ENCODE results near the gene CALHM1.
"Not testable (repeated sequence)": the region's sequence is repeated elsewhere in the genome, so short reads cannot be mapped to it uniquely, and the experiment has no call there.

CALHM1 gene, protein sequence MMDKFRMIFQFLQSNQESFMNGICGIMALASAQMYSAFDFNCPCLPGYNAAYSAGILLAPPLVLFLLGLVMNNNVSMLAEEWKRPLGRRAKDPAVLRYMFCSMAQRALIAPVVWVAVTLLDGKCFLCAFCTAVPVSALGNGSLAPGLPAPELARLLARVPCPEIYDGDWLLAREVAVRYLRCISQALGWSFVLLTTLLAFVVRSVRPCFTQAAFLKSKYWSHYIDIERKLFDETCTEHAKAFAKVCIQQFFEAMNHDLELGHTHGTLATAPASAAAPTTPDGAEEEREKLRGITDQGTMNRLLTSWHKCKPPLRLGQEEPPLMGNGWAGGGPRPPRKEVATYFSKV

GRCh38 chr10:103458720-103459119, at the start of gene CALHM1:
TSS of gene CALHM1 (minus strand) at chr10:103458900. CDS start at chr10:103458751, 149 bp downstream.
- DNase-seq (ENCODE audit: low spot score), result no peak

GRCh38 chr10:103507235-103508191, 48.8 kb upstream of the CALHM1 start:
- DNase-seq (ENCODE audit: low spot score), result no peak

DNA sequence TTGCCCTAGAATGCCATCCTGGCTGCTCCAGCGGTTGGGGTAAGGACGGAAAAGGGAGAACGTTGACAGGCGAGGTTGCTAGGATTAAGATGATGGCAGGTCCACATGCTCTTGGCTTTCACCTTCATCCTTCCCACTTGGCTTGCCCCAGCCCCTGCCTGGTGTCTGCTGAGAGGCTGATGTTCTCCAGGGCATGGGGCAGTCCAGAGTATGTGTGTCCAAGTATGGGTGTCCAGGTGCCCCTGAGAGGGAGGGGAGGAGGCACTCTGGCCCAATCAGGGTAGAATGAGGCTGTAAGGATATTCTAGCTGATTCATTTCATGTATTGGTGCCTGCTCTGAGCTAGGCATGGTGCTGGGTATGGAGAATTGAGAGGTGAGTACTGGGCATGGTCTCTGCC, 47.4 kb upstream of the CALHM1 start:
- no peak for DNase-seq (ENCODE audit: low spot score)

- DNase-seq (ENCODE audit: low spot score), result peak; percentile 45
Measured at GRCh38 chr10:103504181-103504783, 45.6 kb upstream of the CALHM1 start.

- not testable (repeated sequence) for DNase-seq (ENCODE audit: low spot score)
Measured at GRCh38 chr10:103503777-103504176, 45.1 kb upstream of the CALHM1 start.

- DNase-seq (ENCODE audit: low spot score), result no peak
Measured at GRCh38 chr10:103502849-103503660, 44.4 kb upstream of the CALHM1 start.

GRCh38 chr10:103501186-103501585, 42.5 kb upstream of the CALHM1 start:
- DNase-seq (ENCODE audit: low spot score), result no peak

- no peak for DNase-seq (ENCODE audit: low spot score)
Measured at GRCh38 chr10:103500481-103500880, 41.8 kb upstream of the CALHM1 start.

GRCh38 chr10:103499881-103500280, 41.2 kb upstream of the CALHM1 start:
- no peak for DNase-seq (ENCODE audit: low spot score)

DNA sequence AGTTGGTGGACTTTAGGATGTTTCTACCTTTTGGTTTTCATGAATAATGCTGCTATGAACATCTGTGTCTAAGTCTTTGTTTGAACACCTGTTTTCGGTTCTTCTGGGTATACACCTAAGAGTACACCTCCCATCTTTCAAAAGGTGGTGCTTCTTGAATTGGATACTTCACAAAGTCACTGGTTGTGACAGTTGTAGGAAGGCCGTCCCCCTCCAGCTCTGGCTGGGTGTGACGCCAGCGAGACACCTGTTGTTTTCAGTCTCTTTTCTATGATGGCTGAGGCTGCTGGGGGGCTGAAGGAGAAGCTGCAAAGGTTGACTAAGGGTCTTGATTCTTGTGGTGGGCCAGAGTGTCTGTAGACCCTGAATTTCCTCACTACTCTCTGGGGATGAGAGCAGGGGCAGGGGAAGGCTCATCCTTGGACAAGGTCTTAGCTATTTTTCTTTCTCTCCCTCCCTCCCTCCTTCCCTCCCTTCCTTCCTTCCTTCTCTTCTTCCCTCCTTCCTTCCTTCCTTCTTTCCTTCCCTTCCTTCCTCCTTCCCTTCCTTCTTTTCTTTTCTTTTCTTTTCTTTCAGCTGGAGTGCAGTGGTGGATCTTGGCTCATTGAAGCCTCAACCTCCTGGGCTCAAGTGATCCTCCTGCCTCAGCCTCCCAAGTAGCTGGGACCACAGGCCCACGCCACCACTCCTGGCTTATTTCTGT, 40.4 kb upstream of the CALHM1 start:
- DNase-seq (ENCODE audit: low spot score), result no peak

GRCh38 chr10:103497161-103497915, 38.6 kb upstream of the CALHM1 start:
- no peak for DNase-seq (ENCODE audit: low spot score)

DNA sequence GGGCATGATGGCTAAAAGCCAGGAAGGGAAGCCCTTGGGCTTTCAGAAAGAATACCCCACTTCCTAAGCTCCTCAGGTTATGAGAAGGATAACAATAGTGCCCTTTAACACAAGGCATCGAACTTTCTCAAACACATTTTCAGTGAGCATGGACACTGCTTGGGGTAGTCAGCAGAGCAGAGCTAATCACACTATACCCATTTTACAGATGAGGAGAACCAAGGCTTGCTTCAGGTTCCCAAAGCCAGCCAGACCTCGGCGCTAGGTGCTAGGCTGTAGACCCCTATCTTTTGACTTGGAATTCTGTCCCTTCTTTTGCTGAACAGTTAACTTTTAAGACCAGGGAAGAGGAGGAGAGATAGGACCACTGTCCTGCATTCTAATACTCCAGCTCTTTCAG, 36.6 kb upstream of the CALHM1 start:
- no peak for DNase-seq (ENCODE audit: low spot score)

DNA sequence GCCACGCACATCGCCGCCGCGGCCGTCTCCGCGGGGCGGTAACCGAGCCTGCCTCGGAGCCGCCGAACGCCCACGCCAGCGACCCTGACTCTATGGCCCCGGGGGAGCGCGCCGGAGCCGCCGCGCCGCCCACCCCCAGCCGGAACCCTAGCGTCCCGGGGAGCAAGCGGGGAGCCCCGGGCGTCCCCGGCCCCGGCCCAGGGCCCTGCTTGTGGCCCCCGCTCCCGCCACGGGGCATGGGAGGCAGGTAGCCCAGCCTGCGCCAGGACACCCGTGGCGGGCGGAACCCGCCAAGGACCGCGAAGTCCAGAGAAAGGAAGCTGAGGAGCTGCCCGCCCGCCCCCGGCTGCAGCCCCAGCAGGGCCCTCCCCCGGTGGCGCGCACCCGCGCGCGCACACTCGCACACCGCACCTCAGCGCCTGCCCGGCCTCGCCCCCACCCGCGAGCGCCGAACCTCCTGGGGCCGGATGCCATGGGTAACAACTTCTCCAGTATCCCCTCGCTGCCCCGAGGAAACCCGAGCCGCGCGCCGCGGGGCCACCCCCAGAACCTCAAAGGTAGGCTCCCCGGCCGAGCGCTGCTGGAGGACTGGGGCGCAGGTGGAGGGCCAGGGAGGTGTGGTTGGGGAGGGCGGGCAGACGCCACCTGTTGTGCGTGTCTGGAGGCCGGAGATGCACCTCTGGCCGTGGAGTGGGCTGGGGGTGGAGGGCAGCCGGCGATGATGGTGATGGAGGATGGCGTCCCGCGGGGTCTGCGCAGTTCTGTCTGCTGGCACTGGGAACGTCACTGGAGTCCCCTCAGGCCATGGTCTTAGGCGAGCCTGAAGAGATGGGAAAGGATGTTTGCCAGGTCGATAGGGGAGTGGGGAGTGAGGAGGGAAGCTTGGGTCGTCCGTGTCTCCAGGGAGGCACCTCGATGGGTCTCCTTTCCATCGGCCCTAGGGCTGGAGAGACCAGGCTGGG, 35.5 kb upstream of the CALHM1 start:
- DNase-seq (ENCODE audit: low spot score), result no peak

DNA sequence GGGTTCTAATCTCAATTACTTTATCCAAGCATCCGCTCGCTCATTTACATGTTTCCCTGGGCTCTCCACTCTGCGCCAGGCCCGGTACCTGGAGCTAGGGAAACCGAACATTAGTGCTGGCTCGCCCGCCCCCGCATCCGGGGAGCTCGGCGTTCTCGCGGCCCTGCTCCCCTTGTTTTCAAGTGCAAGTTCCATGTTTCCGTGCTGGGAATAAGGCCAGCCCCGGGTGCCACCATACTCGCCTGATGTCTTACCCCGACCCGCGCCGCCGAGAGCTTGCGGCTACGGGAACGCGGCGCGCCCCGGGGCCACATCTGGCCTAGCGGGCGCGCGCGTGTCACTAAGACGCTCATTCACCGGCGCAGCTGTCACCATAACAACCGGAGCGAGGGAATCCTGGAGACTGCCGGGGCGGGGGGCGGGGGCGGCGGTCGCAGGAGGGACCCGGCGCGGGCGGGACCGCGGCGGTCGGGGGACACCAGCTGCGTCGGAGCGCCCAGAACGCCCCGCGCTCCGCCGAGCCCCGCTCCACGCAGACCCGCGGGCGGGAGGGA, 34.7 kb upstream of the CALHM1 start, which contains the start of gene NEURL1:
TSS of gene NEURL1 (plus strand) at position 344 of the 554 bp plus-strand sequence. CDS start 683 bp downstream, outside the sequence.
- DNase-seq (ENCODE audit: low spot score), result no peak

- DNase-seq (ENCODE audit: low spot score), result no peak
Measured at GRCh38 chr10:103492655-103493261, 34.1 kb upstream of the CALHM1 start.

DNA sequence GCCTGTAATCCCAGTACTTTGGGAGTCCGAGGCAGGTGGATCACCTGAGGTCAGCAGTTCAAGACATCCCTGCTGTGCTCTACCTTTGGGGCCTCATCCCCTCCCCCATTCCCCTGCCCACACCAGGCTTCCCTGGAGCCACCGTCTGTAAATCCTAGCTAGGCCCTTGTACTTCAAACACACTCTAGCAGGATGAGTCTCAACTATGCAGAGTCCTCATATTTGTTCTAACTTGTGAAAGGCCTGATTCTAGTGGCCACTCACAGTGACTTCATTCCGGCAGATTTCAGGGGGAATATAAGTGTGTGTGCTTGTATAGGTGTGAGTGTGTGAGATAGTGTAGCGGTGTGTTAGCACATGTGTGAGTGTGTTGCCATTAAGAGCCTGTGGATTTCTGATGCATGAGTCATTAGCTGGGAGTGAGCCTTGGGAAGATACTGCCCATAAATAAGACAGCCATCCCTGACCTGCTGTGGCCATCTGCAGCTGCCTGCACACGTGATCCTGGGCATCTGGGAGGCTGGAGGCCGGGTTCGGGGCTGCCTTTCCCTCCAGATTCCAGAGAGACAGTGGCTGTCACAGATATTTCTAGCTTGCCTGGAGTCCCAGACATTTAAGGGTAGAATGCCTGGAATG, 33.1 kb upstream of the CALHM1 start:
- peak; percentile 53 for DNase-seq (ENCODE audit: low spot score)

GRCh38 chr10:103490986-103491314, 32.2 kb upstream of the CALHM1 start:
- DNase-seq (ENCODE audit: low spot score), result no peak

GRCh38 chr10:103487410-103487708, 28.7 kb upstream of the CALHM1 start:
- no peak for DNase-seq (ENCODE audit: low spot score)
